ENCODE data around the gene UNC5B.

UNC5B gene

DNA sequence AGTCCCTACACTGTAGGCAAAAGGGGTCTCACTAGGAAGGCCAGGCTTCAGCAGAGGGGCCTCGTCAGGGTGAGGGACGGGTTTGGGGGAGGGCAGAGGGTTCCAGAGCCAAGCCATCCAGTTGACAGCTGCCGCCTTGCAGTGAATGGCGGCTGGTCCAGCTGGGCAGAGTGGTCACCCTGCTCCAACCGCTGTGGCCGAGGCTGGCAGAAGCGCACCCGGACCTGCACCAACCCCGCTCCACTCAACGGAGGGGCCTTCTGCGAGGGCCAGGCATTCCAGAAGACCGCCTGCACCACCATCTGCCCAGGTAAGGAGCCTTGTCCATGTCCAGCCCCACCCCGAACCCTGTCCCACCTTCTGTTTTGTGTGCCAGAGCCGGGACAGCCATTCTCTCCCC is 75.1 kb downstream of the UNC5B start:
- DNase-seq (ENCODE audit: low read depth in 1 of 2, low spot score in 1 of 2) = no peak
- no peak overlapping the region for H3K4me3 ChIP-seq (replicated peaks; ENCODE audit: insufficient read depth, low read length)
- TF ChIP-seq POLR2AphosphoS5 (IDR thresholded peaks at IDR 0.05; ENCODE audit: low read depth) = no peak
- TF ChIP-seq, protein P1, sequence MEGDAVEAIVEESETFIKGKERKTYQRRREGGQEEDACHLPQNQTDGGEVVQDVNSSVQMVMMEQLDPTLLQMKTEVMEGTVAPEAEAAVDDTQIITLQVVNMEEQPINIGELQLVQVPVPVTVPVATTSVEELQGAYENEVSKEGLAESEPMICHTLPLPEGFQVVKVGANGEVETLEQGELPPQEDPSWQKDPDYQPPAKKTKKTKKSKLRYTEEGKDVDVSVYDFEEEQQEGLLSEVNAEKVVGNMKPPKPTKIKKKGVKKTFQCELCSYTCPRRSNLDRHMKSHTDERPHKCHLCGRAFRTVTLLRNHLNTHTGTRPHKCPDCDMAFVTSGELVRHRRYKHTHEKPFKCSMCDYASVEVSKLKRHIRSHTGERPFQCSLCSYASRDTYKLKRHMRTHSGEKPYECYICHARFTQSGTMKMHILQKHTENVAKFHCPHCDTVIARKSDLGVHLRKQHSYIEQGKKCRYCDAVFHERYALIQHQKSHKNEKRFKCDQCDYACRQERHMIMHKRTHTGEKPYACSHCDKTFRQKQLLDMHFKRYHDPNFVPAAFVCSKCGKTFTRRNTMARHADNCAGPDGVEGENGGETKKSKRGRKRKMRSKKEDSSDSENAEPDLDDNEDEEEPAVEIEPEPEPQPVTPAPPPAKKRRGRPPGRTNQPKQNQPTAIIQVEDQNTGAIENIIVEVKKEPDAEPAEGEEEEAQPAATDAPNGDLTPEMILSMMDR (IDR thresholded peaks at IDR 0.05; ENCODE audit: insufficient read depth, low read length) = no peak
- no peak for TF ChIP-seq SPI1 (IDR thresholded peaks at IDR 0.05; ENCODE audit: borderline replicate concordance, low read depth)
- no peak for TF ChIP-seq GABPA (IDR thresholded peaks at IDR 0.05; ENCODE audit: low read depth)
- TF ChIP-seq, protein P2, sequence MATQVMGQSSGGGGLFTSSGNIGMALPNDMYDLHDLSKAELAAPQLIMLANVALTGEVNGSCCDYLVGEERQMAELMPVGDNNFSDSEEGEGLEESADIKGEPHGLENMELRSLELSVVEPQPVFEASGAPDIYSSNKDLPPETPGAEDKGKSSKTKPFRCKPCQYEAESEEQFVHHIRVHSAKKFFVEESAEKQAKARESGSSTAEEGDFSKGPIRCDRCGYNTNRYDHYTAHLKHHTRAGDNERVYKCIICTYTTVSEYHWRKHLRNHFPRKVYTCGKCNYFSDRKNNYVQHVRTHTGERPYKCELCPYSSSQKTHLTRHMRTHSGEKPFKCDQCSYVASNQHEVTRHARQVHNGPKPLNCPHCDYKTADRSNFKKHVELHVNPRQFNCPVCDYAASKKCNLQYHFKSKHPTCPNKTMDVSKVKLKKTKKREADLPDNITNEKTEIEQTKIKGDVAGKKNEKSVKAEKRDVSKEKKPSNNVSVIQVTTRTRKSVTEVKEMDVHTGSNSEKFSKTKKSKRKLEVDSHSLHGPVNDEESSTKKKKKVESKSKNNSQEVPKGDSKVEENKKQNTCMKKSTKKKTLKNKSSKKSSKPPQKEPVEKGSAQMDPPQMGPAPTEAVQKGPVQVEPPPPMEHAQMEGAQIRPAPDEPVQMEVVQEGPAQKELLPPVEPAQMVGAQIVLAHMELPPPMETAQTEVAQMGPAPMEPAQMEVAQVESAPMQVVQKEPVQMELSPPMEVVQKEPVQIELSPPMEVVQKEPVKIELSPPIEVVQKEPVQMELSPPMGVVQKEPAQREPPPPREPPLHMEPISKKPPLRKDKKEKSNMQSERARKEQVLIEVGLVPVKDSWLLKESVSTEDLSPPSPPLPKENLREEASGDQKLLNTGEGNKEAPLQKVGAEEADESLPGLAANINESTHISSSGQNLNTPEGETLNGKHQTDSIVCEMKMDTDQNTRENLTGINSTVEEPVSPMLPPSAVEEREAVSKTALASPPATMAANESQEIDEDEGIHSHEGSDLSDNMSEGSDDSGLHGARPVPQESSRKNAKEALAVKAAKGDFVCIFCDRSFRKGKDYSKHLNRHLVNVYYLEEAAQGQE (IDR thresholded peaks at IDR 0.05; ENCODE audit: insufficient replicate concordance, low read depth) = no peak
- no peak overlapping the region for H3K27ac ChIP-seq (replicated peaks)
- H3K27me3 ChIP-seq (ENCODE audit: insufficient read depth, poor library complexity, severe bottlenecking) = no peaks in the 10 kb centered on the region

DNA sequence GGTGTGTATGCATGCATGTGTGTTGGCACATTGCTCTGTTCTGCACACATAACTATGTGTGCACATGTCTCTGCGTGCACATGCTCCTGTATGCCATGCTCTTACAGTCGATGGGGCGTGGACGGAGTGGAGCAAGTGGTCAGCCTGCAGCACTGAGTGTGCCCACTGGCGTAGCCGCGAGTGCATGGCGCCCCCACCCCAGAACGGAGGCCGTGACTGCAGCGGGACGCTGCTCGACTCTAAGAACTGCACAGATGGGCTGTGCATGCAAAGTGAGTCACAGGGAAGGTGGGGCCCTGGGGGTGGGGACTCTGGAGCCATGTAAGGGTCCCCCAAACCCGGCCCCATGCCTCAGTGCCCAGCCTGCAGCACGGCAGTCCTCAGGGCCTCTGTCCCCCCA is 76.1 kb downstream of the UNC5B start:
- no peak overlapping the region for H3K27ac ChIP-seq (replicated peaks)

DNA sequence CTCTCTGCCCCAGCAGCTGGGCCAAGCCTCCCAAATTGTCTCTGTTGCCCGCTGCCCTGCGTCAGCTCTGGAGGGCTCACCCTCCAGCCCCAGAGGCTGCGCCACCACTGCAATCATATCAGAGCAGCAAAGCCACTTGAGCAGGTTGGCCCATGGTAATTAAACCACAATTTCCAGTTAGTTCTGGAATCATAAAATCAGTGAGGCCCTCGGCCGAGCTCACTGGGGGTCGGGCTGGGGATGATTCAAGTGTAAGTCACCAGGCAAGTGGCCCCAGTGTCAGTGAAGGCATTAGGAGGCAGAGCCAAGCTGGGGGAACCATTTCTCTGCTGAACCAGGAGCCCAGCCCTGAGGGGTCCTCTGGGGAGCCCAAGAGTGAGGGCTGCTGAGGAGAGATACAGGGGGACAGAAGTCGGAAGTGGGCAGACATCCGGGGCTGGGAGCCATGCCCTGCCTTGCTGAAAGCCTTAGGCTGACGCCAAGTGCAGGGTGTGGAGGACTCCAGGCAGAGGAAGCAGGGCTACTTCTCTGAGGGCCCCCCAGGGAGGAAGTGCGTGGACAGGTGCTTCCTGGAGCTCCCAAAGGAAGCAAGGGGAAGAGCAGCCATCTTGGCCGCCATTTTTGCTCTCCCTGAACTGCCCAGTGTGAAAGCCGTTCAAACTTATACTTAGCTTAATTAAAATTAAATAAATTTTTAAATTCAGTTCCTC is 77.2 kb downstream of the UNC5B start:
- Histone ChIP-seq H3K27me3 (ENCODE audit: insufficient read depth, poor library complexity, severe bottlenecking) (no peaks in the 10 kb centered on the region), H3K27ac (replicated peaks) (no peak overlapping the region), H3K4me3 (replicated peaks; ENCODE audit: insufficient read depth, low read length) (no peak overlapping the region)
- TF ChIP-seq, protein P1 (IDR thresholded peaks at IDR 0.05; ENCODE audit: insufficient read depth, low read length) = no peak
- TF ChIP-seq, protein P2 (IDR thresholded peaks at IDR 0.05; ENCODE audit: insufficient replicate concordance, low read depth) = no peak
- TF ChIP-seq GABPA (IDR thresholded peaks at IDR 0.05; ENCODE audit: low read depth) = no peak
- TF ChIP-seq POLR2AphosphoS5 (IDR thresholded peaks at IDR 0.05; ENCODE audit: low read depth) = no peak
- no peak for TF ChIP-seq SPI1 (IDR thresholded peaks at IDR 0.05; ENCODE audit: borderline replicate concordance, low read depth)
- DNase-seq (ENCODE audit: low read depth in 1 of 2, low spot score in 1 of 2) = no peak

More for the DNA sequence above, 76.1 kb downstream of the UNC5B start:
- H3K27me3 ChIP-seq (ENCODE audit: insufficient read depth, poor library complexity, severe bottlenecking) = no peaks in the 10 kb centered on the region
- H3K4me3 ChIP-seq (replicated peaks; ENCODE audit: insufficient read depth, low read length) = no peak overlapping the region
- no peak for DNase-seq (ENCODE audit: low read depth in 1 of 2, low spot score in 1 of 2)
- TF ChIP-seq, protein P2 (IDR thresholded peaks at IDR 0.05; ENCODE audit: insufficient replicate concordance, low read depth) = no peak
- TF ChIP-seq GABPA (IDR thresholded peaks at IDR 0.05; ENCODE audit: low read depth) = no peak
- TF ChIP-seq, protein P1 (IDR thresholded peaks at IDR 0.05; ENCODE audit: insufficient read depth, low read length) = no peak
